ENCODE data around the gene FAM98B.

FAM98B gene

DNA sequence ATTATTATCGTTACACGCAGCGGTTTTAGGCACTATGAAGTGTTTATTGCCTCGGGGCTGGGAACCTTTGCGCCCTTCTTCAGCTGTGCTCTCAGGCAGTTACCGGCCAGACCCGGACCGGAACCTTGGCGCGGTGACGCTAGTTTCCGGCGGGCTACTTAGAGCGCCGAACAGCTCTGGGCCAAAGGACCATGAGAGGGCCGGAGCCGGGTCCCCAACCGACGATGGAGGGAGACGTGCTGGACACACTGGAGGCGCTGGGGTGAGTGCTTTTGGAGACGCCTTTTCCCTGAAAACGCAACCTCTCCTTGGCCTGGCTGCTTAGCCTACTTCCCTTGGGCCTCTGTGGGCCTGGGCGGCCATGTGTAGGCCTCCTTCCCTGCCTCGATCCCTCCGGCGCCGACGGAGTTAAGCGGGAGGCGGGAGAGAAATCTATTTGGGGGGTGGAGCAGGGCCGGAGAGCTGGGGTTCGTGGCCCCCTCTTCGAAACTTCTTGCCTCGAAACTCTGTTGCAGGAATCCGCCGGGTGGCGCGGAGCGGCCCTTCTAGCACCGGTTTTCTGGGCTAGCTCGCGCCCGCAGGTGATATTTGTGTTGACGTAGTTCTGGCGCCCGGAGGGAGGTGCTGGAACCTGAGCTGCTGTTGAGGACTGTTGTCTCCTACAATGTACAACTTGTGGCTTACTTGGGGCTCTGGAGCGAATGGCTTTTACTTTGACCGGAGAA lies at the start of gene FAM98B:
FAM98B (plus strand) TSS at position 157 of the 725 bp plus-strand sequence; CDS start at position 192, 35 bp downstream.
- H3K4me3 ChIP-seq (ENCODE audit: low read depth, low read length): peak within 1 kb of the TSS; percentile 93
- TF ChIP-seq CTCF (conservative IDR thresholded peaks at IDR 0.05; ENCODE audit: low read depth, low read length): peak; percentile 27
- DNase-seq (ENCODE audit: low read depth): peak; percentile 93

DNA sequence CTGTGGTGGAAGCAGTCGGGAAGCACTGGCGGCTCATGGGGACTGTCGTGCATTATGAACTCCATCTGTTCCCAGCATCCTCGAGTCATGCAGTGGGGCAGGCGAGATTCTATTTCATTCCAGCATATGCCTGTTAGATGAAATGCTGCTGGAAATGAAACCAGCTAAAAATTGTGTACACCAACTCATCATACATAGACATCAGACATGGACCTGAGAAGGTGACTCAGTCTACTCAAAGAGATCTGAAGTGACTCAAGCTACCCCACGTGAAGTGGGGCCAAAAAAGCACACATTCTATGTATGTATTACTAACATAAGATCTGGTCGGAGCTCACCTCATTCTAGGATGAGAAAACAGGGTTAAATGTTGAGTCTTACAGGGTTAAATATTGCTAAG lies 47.5 kb upstream of the FAM98B start:
- no peak overlapping the region for H3K4me3 ChIP-seq (ENCODE audit: low read depth, low read length)
- peak; percentile 7 for DNase-seq (ENCODE audit: low read depth)
- no peak for TF ChIP-seq CTCF (conservative IDR thresholded peaks at IDR 0.05; ENCODE audit: low read depth, low read length)

DNA sequence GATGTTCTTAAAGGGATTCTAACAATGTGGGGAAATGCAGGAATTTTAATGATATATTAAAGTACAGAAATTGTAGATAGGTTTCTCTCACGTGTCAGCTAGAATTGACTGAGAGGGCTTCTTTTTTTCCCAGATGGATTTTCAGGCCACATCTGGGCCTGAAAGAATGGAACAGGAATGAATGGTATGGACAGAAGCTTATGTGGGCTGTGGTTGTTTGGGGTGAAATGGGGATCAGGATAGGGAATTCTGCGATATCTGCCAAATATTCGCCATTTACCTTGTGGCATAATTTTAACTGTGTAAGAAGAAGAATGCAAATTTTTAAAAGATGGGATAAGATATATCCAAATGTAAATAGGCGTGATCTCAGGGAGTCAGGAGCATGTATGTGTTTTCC lies 45.4 kb upstream of the FAM98B start:
- no peak for TF ChIP-seq CTCF (conservative IDR thresholded peaks at IDR 0.05; ENCODE audit: low read depth, low read length)
- no peak overlapping the region for H3K4me3 ChIP-seq (ENCODE audit: low read depth, low read length)
- DNase-seq (ENCODE audit: low read depth): no peak

DNA sequence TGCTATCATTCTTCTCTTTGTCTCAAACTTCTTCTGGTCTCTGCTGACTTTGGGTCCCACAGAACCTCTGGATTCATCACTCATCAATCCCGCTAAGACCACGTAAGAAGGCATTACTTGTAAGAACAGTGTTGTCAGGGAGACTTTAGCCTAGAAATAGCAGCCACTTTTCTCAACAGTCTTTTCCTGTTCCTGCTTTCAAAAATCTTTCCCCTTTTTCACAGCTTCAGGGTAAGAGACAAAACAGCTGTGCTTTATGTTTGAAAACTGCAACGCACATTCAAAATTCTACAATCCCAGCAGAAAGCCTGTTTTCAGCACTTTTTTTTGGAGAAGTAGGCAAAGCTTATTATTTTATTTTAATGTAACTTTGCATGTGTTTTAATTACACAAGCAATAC lies 42.0 kb upstream of the FAM98B start:
- H3K4me3 ChIP-seq (ENCODE audit: low read depth, low read length): no peak overlapping the region
- TF ChIP-seq CTCF (conservative IDR thresholded peaks at IDR 0.05; ENCODE audit: low read depth, low read length): no peak

GRCh38 chr15:38412466-38412865 lies 41.5 kb upstream of the FAM98B start:
- no peak for DNase-seq (ENCODE audit: low read depth)
- no peak for TF ChIP-seq CTCF (conservative IDR thresholded peaks at IDR 0.05; ENCODE audit: low read depth, low read length)
- H3K4me3 ChIP-seq (ENCODE audit: low read depth, low read length): no peak overlapping the region

More for the DNA sequence above, 42.0 kb upstream of the FAM98B start:
- no peak for DNase-seq (ENCODE audit: low read depth)

DNA sequence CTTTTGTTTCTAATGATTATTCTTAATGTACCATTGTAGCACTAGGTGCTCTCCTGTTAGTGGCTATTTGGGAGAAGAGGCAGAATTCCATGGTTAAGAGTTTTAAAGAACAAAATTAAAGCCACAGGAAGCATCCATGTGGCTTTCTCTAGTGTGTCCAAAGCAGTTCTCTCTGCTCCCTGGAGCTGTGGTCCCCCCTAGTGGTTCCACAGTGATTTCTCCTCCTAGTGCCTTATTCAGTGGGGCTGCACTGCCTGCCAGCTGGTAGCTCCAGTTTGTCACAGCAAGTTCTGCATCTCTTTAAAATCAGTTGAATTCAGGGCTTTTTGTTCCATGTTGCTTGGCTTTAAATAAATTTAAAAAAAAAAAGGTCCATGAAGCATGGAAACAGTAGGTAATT lies 39.6 kb upstream of the FAM98B start:
- DNase-seq (ENCODE audit: low read depth): peak; percentile 90
- H3K4me3 ChIP-seq (ENCODE audit: low read depth, low read length): no peak overlapping the region
- TF ChIP-seq CTCF (conservative IDR thresholded peaks at IDR 0.05; ENCODE audit: low read depth, low read length): peak; percentile 95

- no peak for TF ChIP-seq CTCF (conservative IDR thresholded peaks at IDR 0.05; ENCODE audit: low read depth, low read length)
- H3K4me3 ChIP-seq (ENCODE audit: low read depth, low read length): no peak overlapping the region
- no peak for DNase-seq (ENCODE audit: low read depth)
These were observed 32.7 kb upstream of the FAM98B start for GRCh38 chr15:38421069-38421690.

All from choroid plexus epithelial cell (primary cell).